ENCODE data around the gene PLD3.

PLD3 gene

GRCh38 chr19:40335101-40335500, 13.4 kb upstream of the PLD3 start:
- DNase-seq, result no peak

GRCh38 chr19:40335855-40336600, 12.5 kb upstream of the PLD3 start:
- DNase-seq, result no peak

- DNase-seq, result no peak
These were observed 11.9 kb upstream of the PLD3 start for GRCh38 chr19:40336601-40336900.

GRCh38 chr19:40337107-40337506, 11.4 kb upstream of the PLD3 start:
- DNase-seq, result no peak

- no peak for DNase-seq
These were observed 10.9 kb upstream of the PLD3 start for GRCh38 chr19:40337594-40337993.

- peak; percentile 85 for DNase-seq
These were observed 9.3 kb upstream of the PLD3 start for GRCh38 chr19:40339018-40339728.

- no peak for DNase-seq
These were observed 6.7 kb upstream of the PLD3 start for GRCh38 chr19:40341601-40342482.

- no peak for DNase-seq
These were observed 5.7 kb upstream of the PLD3 start for GRCh38 chr19:40342644-40343311.

GRCh38 chr19:40344422-40344821, 4.1 kb upstream of the PLD3 start:
- no peak for DNase-seq

- no peak for DNase-seq
These were observed 539 bp downstream of the PLD3 start for GRCh38 chr19:40348961-40349507.

GRCh38 chr19:40355975-40356680, 7.6 kb downstream of the PLD3 start:
- DNase-seq, result peak; percentile 45

- DNase-seq, result no peak
These were observed 8.4 kb downstream of the PLD3 start for GRCh38 chr19:40356681-40357595.

GRCh38 chr19:40357640-40358039, 9.1 kb downstream of the PLD3 start:
- DNase-seq, result no peak

- peak; percentile 97 for DNase-seq
These were observed 10.3 kb downstream of the PLD3 start for GRCh38 chr19:40358773-40359172.

- no peak for DNase-seq
These were observed 11.7 kb downstream of the PLD3 start for GRCh38 chr19:40360020-40360707.

- peak; percentile 85 for DNase-seq
These were observed 12.3 kb downstream of the PLD3 start for GRCh38 chr19:40360708-40361241.

- DNase-seq, result no peak
These were observed 13.7 kb downstream of the PLD3 start for GRCh38 chr19:40362160-40362559.

GRCh38 chr19:40363069-40363468, 14.6 kb downstream of the PLD3 start:
- DNase-seq, result peak; percentile 91

- DNase-seq, result no peak
These were observed 16.5 kb downstream of the PLD3 start for GRCh38 chr19:40365010-40365409.

Data from MV-4-11 (cell line).